ENCODE measurements around the gene ACSS1. TPM values are rescaled to one million over a fixed set of nuclear protein-coding genes. Genes with fewer than 3 reads are reported as not detected.

ACSS1 gene
- total and polyA plus RNA-seq, 2 experiments from 2014 or later: 1.3 to 4.1 TPM

DNA sequence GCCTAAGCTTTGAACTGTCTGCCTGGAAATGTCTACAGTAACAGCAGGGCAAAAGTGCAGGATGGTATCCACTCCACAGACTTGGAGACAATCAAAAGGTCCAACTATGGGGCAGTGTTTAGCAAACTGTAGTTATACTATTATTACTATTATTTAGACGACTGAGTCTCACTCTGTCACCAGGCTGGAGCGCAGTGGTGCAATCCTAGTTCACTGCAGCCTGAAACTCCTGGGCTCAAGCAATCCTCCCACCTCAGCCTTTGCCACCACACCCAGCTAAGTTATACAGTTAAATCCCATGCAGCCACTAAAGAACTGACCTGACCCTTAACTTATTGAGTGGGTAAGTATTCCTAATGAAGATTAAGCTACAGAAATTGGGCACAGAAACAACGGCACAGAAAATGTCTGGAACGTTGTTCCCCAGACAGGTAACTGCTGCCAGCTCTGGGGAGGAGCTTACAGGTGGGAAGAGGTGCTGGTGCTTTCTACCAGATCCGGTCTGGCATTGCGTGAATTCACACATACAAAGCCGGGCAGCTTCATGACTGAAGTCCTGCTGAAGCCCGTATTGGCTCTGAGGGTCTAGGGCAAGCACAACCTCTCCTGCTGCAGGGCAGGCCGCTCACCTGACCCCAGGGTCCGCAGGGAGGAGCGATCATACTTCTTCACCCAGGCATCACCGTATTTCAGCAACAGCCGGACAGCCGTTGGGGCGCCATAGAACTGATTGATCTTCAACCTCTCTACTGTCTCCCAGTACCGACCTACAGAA lies 38.4 kb downstream of the ACSS1 start:
- Histone ChIP-seq H3K4me3 (no peak overlapping the region), H3K4me2 (no peak overlapping the region), H4K20me1 (replicated peaks; ENCODE audit: insufficient read depth) (no peaks in the 10 kb centered on the region), H3K27me3 (ENCODE audit: insufficient read depth) (no peaks in the 10 kb centered on the region), H3K27ac (ENCODE audit: low read depth) (no peak overlapping the region), H2AFZ (no peak overlapping the region), H3K36me3 (ENCODE audit: insufficient read depth) (no peaks in the 10 kb centered on the region), H3K4me1 (ENCODE audit: insufficient read depth) (no peaks in the 10 kb centered on the region; the same call in 1 of the 2 replicates), H3F3A (replicated peaks; ENCODE audit: low read depth) (no peaks in the 10 kb centered on the region), H3K9me2 (ENCODE audit: insufficient read depth) (0 out of 2 replicates have a peak, but pooled peaks cover 7% of the 10 kb centered on the region), H3K79me2 (replicated peaks; ENCODE audit: insufficient read depth) (no peaks in the 10 kb centered on the region)
- Mint-ChIP-seq H3K27ac (peak overlapping the region; percentile 72), H3K4me3 (no peak overlapping the region), H3K9me3 (no peaks in the 10 kb centered on the region; the same call in 2 of the 3 replicates), H3K4me1 (peaks cover 23% of the 10 kb centered on the region), H3K36me3 (ENCODE audit: low read depth) (no peaks in the 10 kb centered on the region), H3K27me3 (ENCODE audit: insufficient read depth, low read depth, poor library complexity) (peaks cover 16% of the 10 kb centered on the region)
- no peak for TF ChIP-seq CREB1 (CRISPR knock-in tag; IDR thresholded peaks at IDR 0.05; ENCODE audit: low read depth)
- no peak for TF ChIP-seq STAT1 (IDR thresholded peaks at IDR 0.05; ENCODE audit: unreplicated experiment)
- no peak for TF ChIP-seq POLR2AphosphoS5 (IDR thresholded peaks at IDR 0.05; ENCODE audit: low read depth)
- TF ChIP-seq, protein P1, sequence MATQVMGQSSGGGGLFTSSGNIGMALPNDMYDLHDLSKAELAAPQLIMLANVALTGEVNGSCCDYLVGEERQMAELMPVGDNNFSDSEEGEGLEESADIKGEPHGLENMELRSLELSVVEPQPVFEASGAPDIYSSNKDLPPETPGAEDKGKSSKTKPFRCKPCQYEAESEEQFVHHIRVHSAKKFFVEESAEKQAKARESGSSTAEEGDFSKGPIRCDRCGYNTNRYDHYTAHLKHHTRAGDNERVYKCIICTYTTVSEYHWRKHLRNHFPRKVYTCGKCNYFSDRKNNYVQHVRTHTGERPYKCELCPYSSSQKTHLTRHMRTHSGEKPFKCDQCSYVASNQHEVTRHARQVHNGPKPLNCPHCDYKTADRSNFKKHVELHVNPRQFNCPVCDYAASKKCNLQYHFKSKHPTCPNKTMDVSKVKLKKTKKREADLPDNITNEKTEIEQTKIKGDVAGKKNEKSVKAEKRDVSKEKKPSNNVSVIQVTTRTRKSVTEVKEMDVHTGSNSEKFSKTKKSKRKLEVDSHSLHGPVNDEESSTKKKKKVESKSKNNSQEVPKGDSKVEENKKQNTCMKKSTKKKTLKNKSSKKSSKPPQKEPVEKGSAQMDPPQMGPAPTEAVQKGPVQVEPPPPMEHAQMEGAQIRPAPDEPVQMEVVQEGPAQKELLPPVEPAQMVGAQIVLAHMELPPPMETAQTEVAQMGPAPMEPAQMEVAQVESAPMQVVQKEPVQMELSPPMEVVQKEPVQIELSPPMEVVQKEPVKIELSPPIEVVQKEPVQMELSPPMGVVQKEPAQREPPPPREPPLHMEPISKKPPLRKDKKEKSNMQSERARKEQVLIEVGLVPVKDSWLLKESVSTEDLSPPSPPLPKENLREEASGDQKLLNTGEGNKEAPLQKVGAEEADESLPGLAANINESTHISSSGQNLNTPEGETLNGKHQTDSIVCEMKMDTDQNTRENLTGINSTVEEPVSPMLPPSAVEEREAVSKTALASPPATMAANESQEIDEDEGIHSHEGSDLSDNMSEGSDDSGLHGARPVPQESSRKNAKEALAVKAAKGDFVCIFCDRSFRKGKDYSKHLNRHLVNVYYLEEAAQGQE (IDR thresholded peaks at IDR 0.05; ENCODE audit: unreplicated experiment): no peak
- TF ChIP-seq CTCF (conservative IDR thresholded peaks at IDR 0.05; ENCODE audit: low read depth in 2 of 2): no peak
- TF ChIP-seq ZNF331 (CRISPR knock-in tag; IDR thresholded peaks at IDR 0.05; ENCODE audit: low read depth): no peak
- no peak for TF ChIP-seq EZH2phosphoT487 (IDR thresholded peaks at IDR 0.05; ENCODE audit: unreplicated experiment)
- no peak for TF ChIP-seq EZH2 (IDR thresholded peaks at IDR 0.05; ENCODE audit: low read depth, unreplicated experiment)
- TF ChIP-seq, protein P2, sequence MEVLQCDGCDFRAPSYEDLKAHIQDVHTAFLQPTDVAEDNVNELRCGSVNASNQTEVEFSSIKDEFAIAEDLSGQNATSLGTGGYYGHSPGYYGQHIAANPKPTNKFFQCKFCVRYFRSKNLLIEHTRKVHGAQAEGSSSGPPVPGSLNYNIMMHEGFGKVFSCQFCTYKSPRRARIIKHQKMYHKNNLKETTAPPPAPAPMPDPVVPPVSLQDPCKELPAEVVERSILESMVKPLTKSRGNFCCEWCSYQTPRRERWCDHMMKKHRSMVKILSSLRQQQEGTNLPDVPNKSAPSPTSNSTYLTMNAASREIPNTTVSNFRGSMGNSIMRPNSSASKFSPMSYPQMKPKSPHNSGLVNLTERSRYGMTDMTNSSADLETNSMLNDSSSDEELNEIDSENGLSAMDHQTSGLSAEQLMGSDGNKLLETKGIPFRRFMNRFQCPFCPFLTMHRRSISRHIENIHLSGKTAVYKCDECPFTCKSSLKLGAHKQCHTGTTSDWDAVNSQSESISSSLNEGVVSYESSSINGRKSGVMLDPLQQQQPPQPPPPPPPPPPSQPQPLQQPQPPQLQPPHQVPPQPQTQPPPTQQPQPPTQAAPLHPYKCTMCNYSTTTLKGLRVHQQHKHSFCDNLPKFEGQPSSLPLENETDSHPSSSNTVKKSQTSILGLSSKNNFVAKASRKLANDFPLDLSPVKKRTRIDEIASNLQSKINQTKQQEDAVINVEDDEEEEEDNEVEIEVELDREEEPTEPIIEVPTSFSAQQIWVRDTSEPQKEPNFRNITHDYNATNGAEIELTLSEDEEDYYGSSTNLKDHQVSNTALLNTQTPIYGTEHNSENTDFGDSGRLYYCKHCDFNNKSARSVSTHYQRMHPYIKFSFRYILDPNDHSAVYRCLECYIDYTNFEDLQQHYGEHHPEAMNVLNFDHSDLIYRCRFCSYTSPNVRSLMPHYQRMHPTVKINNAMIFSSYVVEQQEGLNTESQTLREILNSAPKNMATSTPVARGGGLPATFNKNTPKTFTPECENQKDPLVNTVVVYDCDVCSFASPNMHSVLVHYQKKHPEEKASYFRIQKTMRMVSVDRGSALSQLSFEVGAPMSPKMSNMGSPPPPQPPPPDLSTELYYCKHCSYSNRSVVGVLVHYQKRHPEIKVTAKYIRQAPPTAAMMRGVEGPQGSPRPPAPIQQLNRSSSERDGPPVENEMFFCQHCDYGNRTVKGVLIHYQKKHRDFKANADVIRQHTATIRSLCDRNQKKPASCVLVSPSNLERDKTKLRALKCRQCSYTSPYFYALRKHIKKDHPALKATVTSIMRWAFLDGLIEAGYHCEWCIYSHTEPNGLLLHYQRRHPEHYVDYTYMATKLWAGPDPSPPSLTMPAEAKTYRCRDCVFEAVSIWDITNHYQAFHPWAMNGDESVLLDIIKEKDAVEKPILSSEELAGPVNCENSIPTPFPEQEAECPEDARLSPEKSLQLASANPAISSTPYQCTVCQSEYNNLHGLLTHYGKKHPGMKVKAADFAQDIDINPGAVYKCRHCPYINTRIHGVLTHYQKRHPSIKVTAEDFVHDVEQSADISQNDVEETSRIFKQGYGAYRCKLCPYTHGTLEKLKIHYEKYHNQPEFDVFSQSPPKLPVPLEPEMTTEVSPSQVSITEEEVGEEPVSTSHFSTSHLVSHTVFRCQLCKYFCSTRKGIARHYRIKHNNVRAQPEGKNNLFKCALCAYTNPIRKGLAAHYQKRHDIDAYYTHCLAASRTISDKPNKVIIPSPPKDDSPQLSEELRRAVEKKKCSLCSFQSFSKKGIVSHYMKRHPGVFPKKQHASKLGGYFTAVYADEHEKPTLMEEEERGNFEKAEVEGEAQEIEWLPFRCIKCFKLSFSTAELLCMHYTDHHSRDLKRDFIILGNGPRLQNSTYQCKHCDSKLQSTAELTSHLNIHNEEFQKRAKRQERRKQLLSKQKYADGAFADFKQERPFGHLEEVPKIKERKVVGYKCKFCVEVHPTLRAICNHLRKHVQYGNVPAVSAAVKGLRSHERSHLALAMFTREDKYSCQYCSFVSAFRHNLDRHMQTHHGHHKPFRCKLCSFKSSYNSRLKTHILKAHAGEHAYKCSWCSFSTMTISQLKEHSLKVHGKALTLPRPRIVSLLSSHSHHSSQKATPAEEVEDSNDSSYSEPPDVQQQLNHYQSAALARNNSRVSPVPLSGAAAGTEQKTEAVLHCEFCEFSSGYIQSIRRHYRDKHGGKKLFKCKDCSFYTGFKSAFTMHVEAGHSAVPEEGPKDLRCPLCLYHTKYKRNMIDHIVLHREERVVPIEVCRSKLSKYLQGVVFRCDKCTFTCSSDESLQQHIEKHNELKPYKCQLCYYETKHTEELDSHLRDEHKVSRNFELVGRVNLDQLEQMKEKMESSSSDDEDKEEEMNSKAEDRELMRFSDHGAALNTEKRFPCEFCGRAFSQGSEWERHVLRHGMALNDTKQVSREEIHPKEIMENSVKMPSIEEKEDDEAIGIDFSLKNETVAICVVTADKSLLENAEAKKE (CRISPR knock-in tag; IDR thresholded peaks at IDR 0.05): no peak
- TF ChIP-seq, protein P3, sequence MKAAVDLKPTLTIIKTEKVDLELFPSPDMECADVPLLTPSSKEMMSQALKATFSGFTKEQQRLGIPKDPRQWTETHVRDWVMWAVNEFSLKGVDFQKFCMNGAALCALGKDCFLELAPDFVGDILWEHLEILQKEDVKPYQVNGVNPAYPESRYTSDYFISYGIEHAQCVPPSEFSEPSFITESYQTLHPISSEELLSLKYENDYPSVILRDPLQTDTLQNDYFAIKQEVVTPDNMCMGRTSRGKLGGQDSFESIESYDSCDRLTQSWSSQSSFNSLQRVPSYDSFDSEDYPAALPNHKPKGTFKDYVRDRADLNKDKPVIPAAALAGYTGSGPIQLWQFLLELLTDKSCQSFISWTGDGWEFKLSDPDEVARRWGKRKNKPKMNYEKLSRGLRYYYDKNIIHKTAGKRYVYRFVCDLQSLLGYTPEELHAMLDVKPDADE (IDR thresholded peaks at IDR 0.05): no peak
- no peak for TF ChIP-seq ZNF114 (CRISPR knock-in tag; IDR thresholded peaks at IDR 0.05)
- no peak for TF ChIP-seq NANOG (IDR thresholded peaks at IDR 0.05; ENCODE audit: borderline replicate concordance)
- TF ChIP-seq JUNB (IDR thresholded peaks at IDR 0.05; ENCODE audit: unreplicated experiment): no peak
- no peak for DNase-seq (ENCODE audit: low spot score)
- no peak for ATAC-seq
